ENCODE data around the gene GRIK4. TPM values are rescaled to one million over a fixed set of nuclear protein-coding genes. Genes with fewer than 3 reads are reported as not detected.

GRIK4 gene
- total and polyA plus RNA-seq, 2 of the 4 experiments (the other 2 are of a cell fraction): 0.18 to 0.38 TPM

DNA sequence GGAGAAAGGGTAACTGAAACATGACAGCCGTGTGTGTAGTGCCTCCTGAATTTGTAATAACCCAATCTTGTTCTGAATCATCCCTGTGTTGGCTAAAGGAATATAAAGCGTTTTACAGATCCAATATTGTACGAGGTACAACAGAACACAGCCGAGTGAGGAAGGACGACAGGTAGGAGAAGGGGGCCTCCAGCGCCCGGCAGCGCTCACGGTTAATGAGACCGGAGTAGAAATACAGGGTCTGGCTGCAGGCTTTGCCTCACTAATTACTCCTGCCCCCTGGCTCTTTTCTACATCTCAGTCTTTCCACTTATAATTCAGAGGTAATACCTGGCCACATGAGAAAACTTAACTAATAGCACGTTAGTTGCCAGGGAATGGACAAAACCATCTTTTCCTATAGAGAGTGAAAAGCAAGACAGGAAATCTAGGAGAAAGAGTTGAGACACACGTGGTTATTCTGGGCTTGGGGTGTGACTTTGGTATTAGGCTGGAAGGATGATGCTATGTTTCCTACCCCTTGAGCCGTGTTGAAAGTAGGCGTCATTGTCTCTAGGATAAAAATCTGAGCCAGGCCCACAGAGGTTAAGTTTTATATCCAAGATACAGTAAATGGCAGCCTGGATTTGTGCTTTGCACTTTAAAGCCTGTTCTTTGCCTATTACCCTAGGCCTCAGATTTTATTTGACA is 54.1 kb downstream of the GRIK4 start:
- no peak overlapping the region for H2BK5ac ChIP-seq (ENCODE audit: low read depth, low read length, poor library complexity, severe bottlenecking)
- peak overlapping the region; percentile 44; the same call in 1 of the 2 replicates for H2BK120ac ChIP-seq (ENCODE audit: low read depth, low read length)
- DNase-seq (no peak), ATAC-seq (ENCODE audit: low read depth) (no peak)
- H2AK5ac ChIP-seq (ENCODE audit: low read depth, low read length): peak overlapping the region; percentile 15
- TF ChIP-seq MAZ (IDR thresholded peaks at IDR 0.05; ENCODE audit: borderline replicate concordance, low read depth, low read length): no peak
- TF ChIP-seq CEBPB (IDR thresholded peaks at IDR 0.05; ENCODE audit: low read depth, low read length): no peak
- TF ChIP-seq CHD1 (IDR thresholded peaks at IDR 0.05; ENCODE audit: low read depth, low read length): no peak
- no peak for TF ChIP-seq MXI1 (IDR thresholded peaks at IDR 0.05; ENCODE audit: borderline replicate concordance, low read depth, low read length)
- no peak; the same call in none of the 2 replicates for TF ChIP-seq POLR2A (IDR thresholded peaks at IDR 0.05; ENCODE audit: low read depth, low read length)
- no peak for TF ChIP-seq SMC3 (IDR thresholded peaks at IDR 0.05; ENCODE audit: low read depth, low read length)
- no peak for TF ChIP-seq ELK1 (IDR thresholded peaks at IDR 0.05; ENCODE audit: borderline replicate concordance, low read depth, low read length)
- TF ChIP-seq USF2 (IDR thresholded peaks at IDR 0.05; ENCODE audit: low read depth, low read length): no peak
- TF ChIP-seq NFE2L2 (IDR thresholded peaks at IDR 0.05; ENCODE audit: low read depth, low read length): no peak
- no peak for TF ChIP-seq CTCF (conservative IDR thresholded peaks at IDR 0.05; ENCODE audit: low read depth, low read length)
- TF ChIP-seq RFX5 (IDR thresholded peaks at IDR 0.05; ENCODE audit: low read depth, low read length): no peak
- TF ChIP-seq MAFK (IDR thresholded peaks at IDR 0.05; ENCODE audit: low read depth, low read length): no peak
- TF ChIP-seq BHLHE40 (IDR thresholded peaks at IDR 0.05; ENCODE audit: low read depth, low read length): no peak
- no peak for TF ChIP-seq RAD21 (IDR thresholded peaks at IDR 0.05; ENCODE audit: low read length)
- dilution Hi-C loops (cut with HindIII; ENCODE audit: low sequenced_read_pairs, unreplicated experiment): no loop called here
- H3K79me1 ChIP-seq (ENCODE audit: low read depth in 1 of 2, low read length in 2 of 2): no peaks in the 10 kb centered on the region
- in situ Hi-C loops (cut with MboI; ENCODE audit: low sequenced_read_pairs): no loop called here
- H3K4me3 ChIP-seq (ENCODE audit: insufficient read depth, low read depth, low read length): no peak overlapping the region
- H4K91ac ChIP-seq (ENCODE audit: insufficient read depth, low read depth, low read length): no peak overlapping the region
- no peak overlapping the region; the same call in 1 of the 2 replicates for H3K9ac ChIP-seq (ENCODE audit: low read depth, low read length)
- no peak overlapping the region for H4K5ac ChIP-seq (ENCODE audit: low read depth, low read length)
- H3K4me2 ChIP-seq (ENCODE audit: low read depth, low read length): no peak overlapping the region; the same call in 1 of the 2 replicates
- no peak overlapping the region for H3K56ac ChIP-seq (ENCODE audit: extremely low read depth, insufficient read depth, low read length)
- no peaks in the 10 kb centered on the region for H3K9me3 ChIP-seq (ENCODE audit: control insufficient read depth, insufficient read depth, low read length)
- peak overlapping the region; percentile 73 for H3K4ac ChIP-seq (ENCODE audit: low read depth, low read length)
- peak overlapping the region; percentile 15 for H2AFZ ChIP-seq (replicated peaks; ENCODE audit: low read length, poor library complexity)
- ChIA-PET CTCF (interaction anchor here (1.4 kb wide), 1 partner anchor 19 kb away, joined by 4 read pairs; no protein-coding TSS in a partner anchor), POLR2A (ENCODE audit: unreplicated experiment) (interaction anchor here (0.6 kb wide), 1 partner anchor 44 kb away, joined by 3 read pairs; no protein-coding TSS in a partner anchor)
- H4K8ac ChIP-seq (ENCODE audit: low read depth in 2 of 2, low read length in 2 of 2): peak overlapping the region; percentile 34 to 69; a peak in 1 of 4 replicates
- no peaks in the 10 kb centered on the region for H4K20me1 ChIP-seq (ENCODE audit: insufficient read depth, low read length)
- BruUV-seq (replicated peaks): no TSS peak
- peaks cover 6% of the 10 kb centered on the region for H3K4me1 ChIP-seq (ENCODE audit: control insufficient read depth, insufficient read depth, low read length)
- H2AK9ac ChIP-seq (replicated peaks; ENCODE audit: low read depth, low read length, poor library complexity): peak overlapping the region; percentile 3
- H3K27me3 ChIP-seq (ENCODE audit: control insufficient read depth, insufficient read depth, low read length): peaks cover 4% of the 10 kb centered on the region
- intact Hi-C loops (cut with micrococcal nuclease): no loop called here
- WGBS, 2 experiments (ENCODE audit: extremely low coverage in 2 of 2, insufficient read length in 1 of 2): 100% methylated on average over 1 of the region's 14 CpGs; no CpG with 5 or more reads in 1 of the 2 experiments
- no peak overlapping the region for H3K18ac ChIP-seq (ENCODE audit: low read depth, low read length)
- H3K14ac ChIP-seq (replicated peaks; ENCODE audit: low read depth, low read length): 0 out of 2 replicates have a peak overlapping the region, but pooled peaks have one; percentile 52
- H3K27ac ChIP-seq (ENCODE audit: insufficient read depth, low read length): no peak overlapping the region
- no peak overlapping the region for H3K23ac ChIP-seq (ENCODE audit: low read depth, low read length)
- no peaks in the 10 kb centered on the region for H3K36me3 ChIP-seq (ENCODE audit: control insufficient read depth, insufficient read depth, low read length)
- H3K9me1 ChIP-seq (ENCODE audit: insufficient read depth, low read length): no peaks in the 10 kb centered on the region
- H2BK20ac ChIP-seq (ENCODE audit: low read depth, low read length): peak overlapping the region; percentile 78
- no peak overlapping the region; the same call in 2 of the 3 replicates for H2BK15ac ChIP-seq (ENCODE audit: low read depth, low read length)
